Spleen (tissue), 11 donors: ENCODE measurements around the gene ROBO1. TPM values are rescaled to one million over a fixed set of nuclear protein-coding genes. Genes with fewer than 3 reads are reported as not detected.

Source experiments
- DNase-seq: peaks from one replicate; pipeline ENCODE4 v3.0.0-alpha.2; 2020
- H3K27ac ChIP-seq, 8 donors: fragments of 200-600 bp; sonication (generic) in 7 of 8; 1 replicate in 4 of 8; 2 replicates in 4 of 8; pipeline versions ENCODE4 v1.5.0 to v1.8.0; 2016 to 2021; ENCODE audit warnings: inconsistent platforms in 4 of 8, mild to moderate bottlenecking in 4 of 8, moderate library complexity in 1 of 8
- H3K27me3 ChIP-seq, 7 donors: fragments of 200-600 bp; sonication (generic) in 6 of 7; replicated peaks in 1 of 7; 1 replicate in 4 of 7; 2 replicates in 3 of 7; pipeline versions ENCODE4 v1.5.0 to v1.8.0; 2016 to 2021; ENCODE audit warnings: inconsistent platforms in 3 of 7, mild to moderate bottlenecking in 1 of 7
- H3K36me3 ChIP-seq, 6 donors: fragments of 200-600 bp; sonication (generic) in 5 of 6; 1 replicate in 4 of 6; 2 replicates in 2 of 6; pipeline versions ENCODE4 v1.5.0 to v1.8.0; 2016 to 2021; ENCODE audit warnings: inconsistent platforms in 2 of 6
- H3K4me1 ChIP-seq, 6 donors: fragments of 200-600 bp; sonication (generic) in 5 of 6; 1 replicate in 3 of 6; 2 replicates in 3 of 6; pipeline versions ENCODE4 v1.5.0 to v1.8.0; 2016 to 2021; ENCODE audit warnings: inconsistent platforms in 3 of 6
- H3K4me3 ChIP-seq, 8 donors: fragments of 200-600 bp; sonication (generic) in 7 of 8; 1 replicate in 4 of 8; 2 replicates in 4 of 8; pipeline versions ENCODE4 v1.5.0 to v1.8.0; 2016 to 2021; ENCODE audit warnings: inconsistent platforms in 4 of 8, mild to moderate bottlenecking in 4 of 8, moderate library complexity in 2 of 8
- H3K9me3 ChIP-seq, 8 donors: fragments of 200-600 bp; sonication (generic) in 7 of 8; 1 replicate in 4 of 8; 2 replicates in 4 of 8; pipeline versions ENCODE4 v1.5.0 to v1.8.0; 2016 to 2021; ENCODE audit warnings: inconsistent platforms in 4 of 8
- POLR2A ChIP-seq, 3 donors: fragments of 450-650 bp; IDR thresholded peaks; one replicate each; pipeline ENCODE4 v1.5.1; 2017; ENCODE audit warnings: antibody characterized with exemption in 3 of 3, mild to moderate bottlenecking in 1 of 3
- POLR2AphosphoS5 ChIP-seq, 3 donors: sonication (generic); formaldehyde crosslinking; IDR thresholded peaks; one replicate each; pipeline ENCODE4 v1.5.1; 2017; ENCODE audit warnings: antibody characterized with exemption in 3 of 3
- WGBS, 5 donors: extraction: QIAGEN DNeasy Blood & Tissue Kit in 3 of 5; methylation state at CpG; one replicate each; pipeline versions ENCODE4 v1.1.5 to v1.1.7; 2013 to 2018; 5-methylcytosine and 5-hydroxymethylcytosine counted together
- intact Hi-C: fragments of 100-400 bp; cut with DNase I; formaldehyde crosslinking; loops from one replicate; pipeline ENCODE4 v1.15.0; 2023; ENCODE audit warnings: low total_unique reads
- polyA plus RNA-seq, 3 donors: library from polyadenylated mRNA; stranded (reverse); fragments of 200-250 nt; gene quantifications; one replicate each; pipeline ENCODE4 v1.2.1, GENCODE V29; 2013
- total RNA-seq, 7 donors: library from RNA; depleted of rRNA in 3 of 7; stranded (reverse); fragments of >200 nt in 3 of 7; fragmentation: NEBNext Ultra II Directional in 4 of 7; extraction: Animal tissue kit (Norgen Biotek cat#: 25700) in 4 of 7; gene quantifications; one replicate each; pipeline versions ENCODE4 v1.1.0 to v1.2.1, GENCODE V29; 2016 to 2021
- TF ChIP-seq, protein P1 (sequence below), 11 experiments: fragments of 200-600 bp in 7 of 11; fragments of 450-650 bp in 4 of 11; sonication (generic) in 4 of 11; IDR thresholded peaks in 8 of 11; conservative IDR thresholded peaks in 3 of 11; 1 replicate in 7 of 11; 2 replicates in 4 of 11; pipeline versions ENCODE4 v1.4.0 to v1.8.0; 2016 to 2021; ENCODE audit warnings: antibody characterized with exemption in 11 of 11, inconsistent platforms in 4 of 11, mild to moderate bottlenecking in 1 of 11
- donor health status: healthy with polysubstance abuse.
- donor health status: DM: no; HTN: no; CAD: no; lungs with moderate emphysema.
- donor health status: DM: no; HTN: no; CAD: no.
- donor health status: Bipolar disorder and iron deficiency.
- donor health status: healthy.
- donor health status: DM: no; HTN: no; CAD: no.
- donor health status: DM: yes; HTN: yes; CAD: no.

The ROBO1 gene
- total and polyA plus RNA-seq, 10 donors: 3.4 to 37.3 (median 26.0) TPM

DNA sequence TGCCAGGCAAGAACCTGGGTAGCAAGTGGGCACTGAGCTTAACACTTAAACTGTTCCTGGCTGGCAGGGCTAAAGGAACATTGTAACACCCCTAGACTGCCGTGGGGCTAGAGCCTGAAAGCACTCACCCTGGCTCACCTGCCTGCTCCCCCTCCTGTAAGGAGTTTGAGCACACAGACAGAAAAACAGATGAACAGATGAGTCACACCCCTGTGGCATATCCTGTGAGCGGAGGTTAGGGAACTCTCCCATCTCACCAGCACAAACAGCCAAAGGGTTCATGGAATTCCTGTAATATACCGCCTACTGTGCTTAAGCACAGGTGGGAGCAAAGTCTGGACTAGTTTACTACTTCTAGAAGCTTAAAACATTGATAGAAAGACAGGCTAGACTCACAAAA is 300.1 kb downstream of the ROBO1 start:
- Histone ChIP-seq H3K4me1 (no peaks in the 10 kb centered on the region), H3K27me3 (no peaks in the 10 kb centered on the region), H3K27ac (no peak overlapping the region), H3K4me3 (no peak overlapping the region), H3K36me3 (no peaks in the 10 kb centered on the region), H3K9me3 (peaks cover 0 to 15% (median 6%) of the 10 kb centered on the region in 8 donors)
- intact Hi-C loops: no loop called here
- 71 to 85% (median 78%) methylated on average over 3 of the region's 3 CpGs for WGBS, 5 donors
- DNase-seq: no peak
- TF ChIP-seq POLR2A (IDR thresholded peaks at IDR 0.05): no peak

DNA sequence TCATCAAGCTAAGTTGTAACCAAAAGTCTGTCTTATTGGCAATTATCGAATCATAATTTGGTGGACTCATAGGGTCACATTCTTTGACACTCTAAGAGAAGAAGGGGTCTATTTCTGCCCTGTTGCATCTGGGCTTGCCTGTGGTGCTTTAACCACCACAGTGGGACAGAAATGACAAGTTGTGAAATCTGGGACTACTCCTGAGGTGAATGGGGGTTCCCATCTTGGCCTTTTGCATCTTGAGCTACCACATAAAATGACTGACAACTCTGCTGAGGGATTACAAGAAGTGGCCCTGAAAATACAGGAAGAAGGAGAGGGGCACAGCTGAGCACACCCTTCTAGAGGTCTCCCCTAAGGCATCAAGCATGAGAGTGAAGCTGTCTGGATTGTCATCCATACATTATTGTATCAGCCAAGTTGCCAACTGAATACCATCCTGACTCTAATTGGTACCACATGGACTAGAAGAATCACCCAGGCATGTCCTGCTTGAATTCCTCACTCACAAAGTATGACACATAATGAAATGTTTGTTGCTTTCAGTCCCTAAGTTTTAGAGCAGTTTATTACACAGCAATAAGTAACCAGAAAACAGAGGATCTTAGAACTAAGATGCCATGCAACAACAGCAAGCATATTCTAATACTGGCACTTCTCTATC is 306.5 kb downstream of the ROBO1 start:
- 79 to 91% (median 85%) methylated on average over 1 of the region's 1 CpG for WGBS, 5 donors
- TF ChIP-seq, protein P1, sequence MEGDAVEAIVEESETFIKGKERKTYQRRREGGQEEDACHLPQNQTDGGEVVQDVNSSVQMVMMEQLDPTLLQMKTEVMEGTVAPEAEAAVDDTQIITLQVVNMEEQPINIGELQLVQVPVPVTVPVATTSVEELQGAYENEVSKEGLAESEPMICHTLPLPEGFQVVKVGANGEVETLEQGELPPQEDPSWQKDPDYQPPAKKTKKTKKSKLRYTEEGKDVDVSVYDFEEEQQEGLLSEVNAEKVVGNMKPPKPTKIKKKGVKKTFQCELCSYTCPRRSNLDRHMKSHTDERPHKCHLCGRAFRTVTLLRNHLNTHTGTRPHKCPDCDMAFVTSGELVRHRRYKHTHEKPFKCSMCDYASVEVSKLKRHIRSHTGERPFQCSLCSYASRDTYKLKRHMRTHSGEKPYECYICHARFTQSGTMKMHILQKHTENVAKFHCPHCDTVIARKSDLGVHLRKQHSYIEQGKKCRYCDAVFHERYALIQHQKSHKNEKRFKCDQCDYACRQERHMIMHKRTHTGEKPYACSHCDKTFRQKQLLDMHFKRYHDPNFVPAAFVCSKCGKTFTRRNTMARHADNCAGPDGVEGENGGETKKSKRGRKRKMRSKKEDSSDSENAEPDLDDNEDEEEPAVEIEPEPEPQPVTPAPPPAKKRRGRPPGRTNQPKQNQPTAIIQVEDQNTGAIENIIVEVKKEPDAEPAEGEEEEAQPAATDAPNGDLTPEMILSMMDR (IDR thresholded peaks at IDR 0.05 in 8 of 11, conservative IDR thresholded peaks at IDR 0.05 in 3 of 11): no peak
- TF ChIP-seq POLR2AphosphoS5 (IDR thresholded peaks at IDR 0.05) (no peak), POLR2A (IDR thresholded peaks at IDR 0.05) (no peak)
- no peaks in the 10 kb centered on the region for H3K27me3 ChIP-seq
- intact Hi-C loops: no loop called here
- H3K27ac ChIP-seq: no peak overlapping the region
- no peaks in the 10 kb centered on the region for H3K4me1 ChIP-seq
- no peak overlapping the region for H3K4me3 ChIP-seq
- DNase-seq: no peak
- H3K9me3 ChIP-seq: no peaks in the 10 kb centered on the region
- no peaks in the 10 kb centered on the region for H3K36me3 ChIP-seq

DNA sequence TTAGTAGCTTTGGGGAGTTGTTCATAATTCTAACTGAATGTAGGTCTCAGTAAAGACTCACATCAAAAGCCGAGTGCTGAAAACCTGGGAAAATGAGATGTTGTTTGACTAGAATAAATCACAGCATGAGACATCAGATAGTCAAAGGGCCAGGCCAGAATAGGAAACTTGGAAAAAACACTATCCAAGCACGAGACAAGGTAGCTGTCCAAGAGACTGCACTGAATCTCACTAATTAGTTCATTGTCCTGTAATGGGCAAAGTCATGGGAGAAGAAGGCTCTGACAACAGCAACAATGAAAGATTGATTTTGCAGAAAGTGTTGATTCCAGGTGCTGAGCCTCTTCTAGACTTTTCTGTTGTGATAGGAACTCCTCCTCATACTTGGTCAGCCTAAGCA is 314.2 kb downstream of the ROBO1 start:
- 58 to 74% (median 73%) methylated on average over 2 of the region's 2 CpGs for WGBS, 5 donors
- no peak for DNase-seq
- Histone ChIP-seq H3K27me3 (no peaks in the 10 kb centered on the region), H3K4me3 (no peak overlapping the region), H3K4me1 (no peaks in the 10 kb centered on the region), H3K9me3 (no peaks in the 10 kb centered on the region), H3K36me3 (no peaks in the 10 kb centered on the region), H3K27ac (no peak overlapping the region)
- TF ChIP-seq POLR2A (IDR thresholded peaks at IDR 0.05) (no peak), POLR2AphosphoS5 (IDR thresholded peaks at IDR 0.05) (no peak)
- TF ChIP-seq, protein P1 (IDR thresholded peaks at IDR 0.05 in 8 of 11, conservative IDR thresholded peaks at IDR 0.05 in 3 of 11): no peak
- intact Hi-C loops: no loop called here

DNA sequence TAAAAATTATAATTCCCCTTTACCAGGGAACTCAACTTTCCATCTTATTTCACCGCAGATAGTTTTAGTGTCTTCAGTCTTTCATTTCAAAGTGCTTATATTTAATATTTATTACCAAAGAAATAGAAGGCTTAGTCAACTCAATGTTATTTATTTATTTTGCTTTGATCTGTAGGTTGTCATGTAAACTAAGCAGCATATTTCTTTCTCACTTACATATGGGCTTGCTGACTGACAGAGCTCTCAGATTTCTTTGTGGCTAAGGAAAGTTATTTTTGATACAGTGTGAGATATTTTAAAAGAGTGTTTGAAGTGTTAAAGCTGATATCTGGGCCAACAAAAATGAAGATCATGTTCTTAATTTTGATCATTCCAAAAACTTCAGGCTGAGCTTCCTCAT is 331.4 kb downstream of the ROBO1 start:
- 84 to 98% (median 90%) methylated on average over 1 of the region's 1 CpG for WGBS, 5 donors
- H3K9me3 ChIP-seq: peaks cover 0 to 9% (median 0%) of the 10 kb centered on the region in 8 donors
- H3K4me1 ChIP-seq: no peaks in the 10 kb centered on the region
- no peaks in the 10 kb centered on the region for H3K27me3 ChIP-seq
- no peak overlapping the region for H3K27ac ChIP-seq
- intact Hi-C loops: no loop called here
- H3K36me3 ChIP-seq: no peaks in the 10 kb centered on the region
- H3K4me3 ChIP-seq: no peak overlapping the region
- TF ChIP-seq POLR2A (IDR thresholded peaks at IDR 0.05): no peak
- no peak for TF ChIP-seq POLR2AphosphoS5 (IDR thresholded peaks at IDR 0.05)
- TF ChIP-seq, protein P1 (IDR thresholded peaks at IDR 0.05 in 8 of 11, conservative IDR thresholded peaks at IDR 0.05 in 3 of 11): no peak
- no peak for DNase-seq
